K562 (cell line): Measurements from ENCODE around the gene NEDD8. TPM values are rescaled to one million over a fixed set of nuclear protein-coding genes. Genes with fewer than 3 reads are reported as not detected.

Source experiments
- ATAC-seq: fragments of 200-7000 bp; cut with Tn5 transposase; 3 replicates; pipeline ENCODE4 v1.9.1; 2020; ENCODE audit warnings: moderate library complexity
- BruUV-seq: library from RNA; stranded (reverse); fragments of 400-500 nt; replicated peaks from 2 replicates; lab custom pipeline; 2021; lab: Mats Ljungman, UMichigan
- CTCF ChIA-PET: fragments of 300-600 bp; formaldehyde crosslinking; extraction: SDS; loops from one replicate; lab custom pipeline; 2021; ENCODE audit warnings: low intra/inter-chr PET ratio; lab: Yijun Ruan, JAX
- POLR2A ChIA-PET: fragments of 300-600, 350-650 bp; sonication (Branson Sonifier 250); formaldehyde crosslinking; extraction: SDS; loops from one replicate; lab custom pipeline; 2021; ENCODE audit warnings: antibody characterized with exemption, inconsistent platforms; lab: Yijun Ruan, JAX
- DNase-seq, 4 experiments: peaks; one replicate each; pipeline versions ENCODE4 v3.0.0 to v3.0.0-alpha.2; 2011 to 2018; ENCODE audit warnings: low spot score in 3 of 4, mixed read lengths in 3 of 4; ENCODE audit errors: extremely low read depth in 1 of 4
- FAIRE-seq: peaks from 2 replicates; lab custom pipeline; 2011; peaks lifted over from hg19 to GRCh38; lab: Jason Lieb, UNC
- H2AFZ ChIP-seq: 2 replicates; pipeline ENCODE4 v1.6.0; 2011; ENCODE audit warnings: low read depth, low read length, control low read depth, inconsistent platforms
- H3K27ac ChIP-seq: fragments of 200-600 bp; 3 replicates; pipeline ENCODE4 v1.8.0; 2011; ENCODE audit warnings: low read depth, mild to moderate bottlenecking, control low read depth, inconsistent platforms, low read length, moderate library complexity, mixed read lengths; ENCODE audit errors: extremely low read depth
- H3K27me3 ChIP-seq, 2 experiments: fragments of 300-600 bp in 1 of 2; 2 replicates in 1 of 2; 3 replicates in 1 of 2; pipeline versions ENCODE4 v1.6.0 to v1.8.0; 2011; ENCODE audit warnings: inconsistent platforms in 2 of 2, low read length in 2 of 2, mild to moderate bottlenecking in 1 of 2, mixed read lengths in 1 of 2, moderate library complexity in 1 of 2; ENCODE audit not compliant: control insufficient read depth in 2 of 2, insufficient read depth in 2 of 2
- H3K36me3 ChIP-seq: fragments of 300-600 bp; 3 replicates; pipeline ENCODE4 v1.8.0; 2011; ENCODE audit warnings: mild to moderate bottlenecking, low read length, inconsistent platforms; ENCODE audit not compliant: control insufficient read depth, insufficient read depth
- H3K4me1 ChIP-seq, 2 experiments: fragments of 200-600 bp in 1 of 2; replicated peaks in 1 of 2; 2 replicates in 1 of 2; 3 replicates in 1 of 2; pipeline versions ENCODE4 v1.5.1 to v1.8.0; 2011; ENCODE audit warnings: inconsistent platforms in 2 of 2, low read length in 2 of 2, mild to moderate bottlenecking in 1 of 2, mixed read lengths in 1 of 2, moderate library complexity in 1 of 2; ENCODE audit not compliant: control insufficient read depth in 2 of 2, insufficient read depth in 2 of 2
- H3K4me2 ChIP-seq: 2 replicates; pipeline ENCODE4 v1.6.1; 2011; ENCODE audit warnings: low read length, control low read depth, inconsistent platforms, mixed read lengths; ENCODE audit not compliant: insufficient read depth
- H3K4me3 ChIP-seq: fragments of 200-600 bp; sonication (generic), shearing (Covaris generic); 2 replicates; pipeline ENCODE4 v1.5.1; 2016; ENCODE audit warnings: control low read depth, inconsistent platforms
- H3K79me2 ChIP-seq: fragments of 200-600 bp; 3 replicates; pipeline ENCODE4 v1.8.0; 2011; ENCODE audit warnings: low read length, inconsistent platforms; ENCODE audit not compliant: control insufficient read depth, insufficient read depth
- H3K9ac ChIP-seq, 2 experiments: 2 replicates each; pipeline versions ENCODE4 v1.6.0 to v1.6.1; 2011; ENCODE audit warnings: low read depth in 2 of 2, low read length in 2 of 2, control low read depth in 1 of 2, inconsistent platforms in 1 of 2, mild to moderate bottlenecking in 1 of 2, mixed read lengths in 1 of 2; ENCODE audit not compliant: insufficient read depth in 1 of 2
- H3K9me1 ChIP-seq: one replicate; pipeline ENCODE4 v1.6.0; 2011; ENCODE audit warnings: inconsistent platforms, mild to moderate bottlenecking, low read length, moderate library complexity; ENCODE audit not compliant: control insufficient read depth, insufficient read depth
- H3K9me3 ChIP-seq: replicated peaks from 2 replicates; pipeline ENCODE4 v1.5.1; 2011; ENCODE audit warnings: low read depth, low read length, inconsistent platforms; ENCODE audit not compliant: control insufficient read depth, insufficient read depth
- H4K20me1 ChIP-seq: replicated peaks from 2 replicates; pipeline ENCODE4 v1.6.1; 2011; ENCODE audit warnings: low read length, inconsistent platforms, mixed read lengths; ENCODE audit not compliant: control insufficient read depth, insufficient read depth
- DPF2 ChIP-seq: fragments of 450-650 bp; IDR thresholded peaks from 2 replicates; pipeline ENCODE4 v1.6.1; 2016
- RFX5 ChIP-seq: IDR thresholded peaks from 2 replicates; pipeline ENCODE4 v1.6.1; 2011; ENCODE audit warnings: low read depth, mild to moderate bottlenecking, improper control_type of control experiment, low read length
- ZNF57 ChIP-seq: fragments of 450-650 bp; formaldehyde crosslinking; IDR thresholded peaks from 2 replicates; pipeline ENCODE4 v1.4.0; 2020; ENCODE audit warnings: mild to moderate bottlenecking, moderate library complexity
- WGBS: fragments of 100-300 bp; shearing (Covaris generic); methylation state at CpG from one replicate; pipeline ENCODE4 v1.1.6; 2016; ENCODE audit warnings: low coverage, mixed read lengths; ENCODE audit not compliant: insufficient coverage; ENCODE audit errors: missing lambda C conversion rate; 5-methylcytosine and 5-hydroxymethylcytosine counted together
- in situ Hi-C: fragments of 300-500 bp; cut with MboI; formaldehyde crosslinking; loops from 4 replicates; pipeline ENCODE4 v1.15.0; 2018; ENCODE audit warnings: inconsistent platforms, mixed read lengths
- intact Hi-C: fragments of 100-400 bp; cut with micrococcal nuclease; formaldehyde crosslinking; loops from 2 replicates; pipeline ENCODE4 v1.14.2; 2022
- polyA plus RNA-seq, 8 experiments: library from polyadenylated mRNA; depleted of rRNA in 4 of 8; stranded (reverse) in 5 of 8; unstranded in 3 of 8; fragments of >200 nt; fragmentation: Nextera tagmentation in 2 of 8; fragmentation: Illumina TruSeq in 1 of 8; extraction: Ambion mirVana in 2 of 8; extraction: Trizol in 1 of 8; gene quantifications; 2 replicates each; pipeline versions ENCODE4 v1.2.1 to v1.2.3, GENCODE V29; 2011 to 2014; ENCODE audit warnings: inconsistent platforms in 1 of 8, missing spikeins in 1 of 8
- total RNA-seq, 7 experiments: library from RNA; depleted of rRNA in 6 of 7; stranded (reverse); fragments of >200 nt in 6 of 7; fragmentation: Illumina TruSeq in 2 of 7; extraction: Trizol in 2 of 7; gene quantifications; 2 replicates each; pipeline versions ENCODE4 v1.2.1 to v1.2.3, GENCODE V29; 2011 to 2021; ENCODE audit warnings: low replicate concordance in 1 of 7
- TF ChIP-seq, protein P1 (sequence below): fragments of 200-800 bp; sonication (Bioruptor generic); IDR thresholded peaks from 2 replicates; pipeline ENCODE4 v1.6.1; 2017; ENCODE audit warnings: missing genetic modification characterization, missing compliant biosample characterization

NEDD8 gene
- total and polyA plus RNA-seq, 9 of the 15 experiments (the other 6 are each of a cell fraction or from before 2014, with no cell fraction given): 142 to 691 (median 260) TPM

DNA sequence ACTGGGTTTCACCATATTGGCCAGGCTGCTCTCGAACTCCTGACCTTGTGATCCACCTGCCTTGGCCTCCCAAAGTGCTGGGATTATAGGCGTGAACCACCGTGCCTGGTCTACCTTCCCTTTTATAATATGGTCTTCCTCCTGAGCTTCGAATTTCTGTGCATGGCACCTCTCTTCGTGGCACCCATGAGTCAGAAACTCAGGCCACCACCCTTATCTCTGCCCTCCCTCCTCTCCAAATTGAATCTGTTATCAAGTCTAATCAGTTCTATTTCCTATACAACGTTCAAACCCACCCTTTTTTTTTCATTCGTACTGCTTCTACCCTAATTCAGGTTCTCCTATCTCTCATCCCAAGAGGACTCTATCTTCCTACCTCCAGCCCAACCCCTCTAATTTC, 15.3 kb upstream of the NEDD8 start:
- DNase-seq (no peak), FAIRE-seq (no peak), ATAC-seq (no peak)
- no peaks in the 10 kb centered on the region for H4K20me1 ChIP-seq
- no peaks in the 10 kb centered on the region for H3K27me3 ChIP-seq
- no peak overlapping the region for H3K9ac ChIP-seq
- no peak overlapping the region for H3K4me3 ChIP-seq
- intact Hi-C loops (no loop called here), in situ Hi-C loops (loop anchor here (10.0 kb wide), 1 partner anchor 187 kb away; no protein-coding TSS in a partner anchor)
- ChIA-PET POLR2A (interaction anchor here (0.8 to 1.1 kb wide), 2 partner anchors 10 to 16 kb away, joined by 4 to 5 read pairs; no protein-coding TSS in a partner anchor), CTCF (interaction anchor here (0.7 kb wide), 1 partner anchor 144 kb away, joined by 4 read pairs; no protein-coding TSS in a partner anchor)
- no peaks in the 10 kb centered on the region for H3K79me2 ChIP-seq
- TF ChIP-seq ZNF57 (CRISPR knock-in tag): no peak
- TF ChIP-seq, protein P1, sequence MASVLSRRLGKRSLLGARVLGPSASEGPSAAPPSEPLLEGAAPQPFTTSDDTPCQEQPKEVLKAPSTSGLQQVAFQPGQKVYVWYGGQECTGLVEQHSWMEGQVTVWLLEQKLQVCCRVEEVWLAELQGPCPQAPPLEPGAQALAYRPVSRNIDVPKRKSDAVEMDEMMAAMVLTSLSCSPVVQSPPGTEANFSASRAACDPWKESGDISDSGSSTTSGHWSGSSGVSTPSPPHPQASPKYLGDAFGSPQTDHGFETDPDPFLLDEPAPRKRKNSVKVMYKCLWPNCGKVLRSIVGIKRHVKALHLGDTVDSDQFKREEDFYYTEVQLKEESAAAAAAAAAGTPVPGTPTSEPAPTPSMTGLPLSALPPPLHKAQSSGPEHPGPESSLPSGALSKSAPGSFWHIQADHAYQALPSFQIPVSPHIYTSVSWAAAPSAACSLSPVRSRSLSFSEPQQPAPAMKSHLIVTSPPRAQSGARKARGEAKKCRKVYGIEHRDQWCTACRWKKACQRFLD (CRISPR knock-in tag): no peak
- TF ChIP-seq DPF2: 0 out of 2 replicates have a peak, but pooled peaks have one; percentile 20
- TF ChIP-seq RFX5: no peak
- no peaks in the 10 kb centered on the region; the same call in 2 of the 3 replicates for H3K36me3 ChIP-seq
- H2AFZ ChIP-seq: no peak overlapping the region
- no peaks in the 10 kb centered on the region for H3K9me3 ChIP-seq
- H3K27ac ChIP-seq: no peak overlapping the region
- H3K4me1 ChIP-seq: peaks cover 4 to 9% of the 10 kb centered on the region in 2 experiments; a peak in 4 of 5 replicates
- whole genome bisulfite sequencing: 14% methylated on average over 5 of the region's 7 CpGs
- no peak overlapping the region for H3K4me2 ChIP-seq
- BruUV-seq: no TSS peak
- no peaks in the 10 kb centered on the region for H3K9me1 ChIP-seq
